Activated CD8-positive, alpha-beta T cell treated with anti-CD3 and anti-CD28 coated beads, Interleukin-2, amount 10 ng/mL, durations not matched to agents 7 days and 5 days (primary cell): ENCODE measurements around the gene PCCA. TPM values are rescaled to one million over a fixed set of nuclear protein-coding genes. Genes with fewer than 3 reads are reported as not detected.

Experiments used
- ATAC-seq: fragments of 150-1000 bp; cut with Tn5 transposase; one replicate; pipeline ENCODE4 v1.10.0; 2021; ENCODE audit warnings: moderate library complexity
- CTCF ChIA-PET: fragments of 350-600 bp; sonication (Branson Sonifier 250); formaldehyde crosslinking; loops from one replicate; lab custom pipeline; 2021; ENCODE audit warnings: antibody characterized with exemption; lab: Charles Lee
- POLR2A ChIA-PET: fragments of 350-600 bp; sonication (Branson Sonifier 250); formaldehyde crosslinking; loops from one replicate; lab custom pipeline; 2021; ENCODE audit warnings: antibody characterized with exemption; lab: Charles Lee
- DNase-seq: peaks from one replicate; pipeline ENCODE4 v3.0.0-alpha.2; 2020
- H3K27ac Mint-ChIP-seq: one replicate; pipeline ENCODE4 v1.8.0; 2021; ENCODE audit warnings: mild to moderate bottlenecking, mixed read lengths
- H3K27me3 Mint-ChIP-seq: one replicate; pipeline ENCODE4 v1.8.0; 2021; ENCODE audit warnings: low read depth, mixed read lengths
- H3K36me3 Mint-ChIP-seq: one replicate; pipeline ENCODE4 v1.8.0; 2021; ENCODE audit warnings: low read depth, mixed read lengths
- H3K4me1 Mint-ChIP-seq: one replicate; pipeline ENCODE4 v1.8.0; 2021; ENCODE audit warnings: low read depth, mixed read lengths
- H3K4me3 Mint-ChIP-seq: one replicate; pipeline ENCODE4 v1.8.0; 2021; ENCODE audit warnings: mild to moderate bottlenecking, mixed read lengths
- H3K9me3 Mint-ChIP-seq: one replicate; pipeline ENCODE4 v1.8.0; 2022; ENCODE audit warnings: mixed read lengths; ENCODE audit not compliant: insufficient read depth
- total RNA-seq, 2 experiments: library from RNA; stranded (reverse); gene quantifications; one replicate each; pipeline ENCODE4 v1.2.3, GENCODE V29; 2021

PCCA gene
- total RNA-seq, 2 experiments from 2014 or later, result 11.4 to 12.2 TPM

GRCh38 chr13:100470866-100471505, 382.1 kb downstream of the PCCA start:
- Mint-ChIP-seq H3K9me3 (no peaks in the 10 kb centered on the region), H3K27me3 (no peaks in the 10 kb centered on the region), H3K27ac (no peak overlapping the region), H3K4me3 (no peak overlapping the region), H3K4me1 (peaks cover 4% of the 10 kb centered on the region), H3K36me3 (no peaks in the 10 kb centered on the region)
- POLR2A ChIA-PET, result no interaction called here
- CTCF ChIA-PET, result interaction anchor here (2.0 kb wide), 1 partner anchor 13 kb away, joined by 6 read pairs; no protein-coding TSS in a partner anchor
- ATAC-seq, result no peak
- DNase-seq, result no peak

- H3K4me3 Mint-ChIP-seq, result no peak overlapping the region
- DNase-seq (no peak), ATAC-seq (no peak)
- H3K4me1 Mint-ChIP-seq, result peaks cover 4% of the 10 kb centered on the region
- no peaks in the 10 kb centered on the region for H3K36me3 Mint-ChIP-seq
- H3K9me3 Mint-ChIP-seq, result no peaks in the 10 kb centered on the region
- CTCF ChIA-PET, result no interaction called here
- H3K27me3 Mint-ChIP-seq, result no peaks in the 10 kb centered on the region
- no peak overlapping the region for H3K27ac Mint-ChIP-seq
- POLR2A ChIA-PET, result no interaction called here
Observed at GRCh38 chr13:100473087-100473486, 384.2 kb downstream of the PCCA start.

- Mint-ChIP-seq H3K4me3 (no peak overlapping the region), H3K27me3 (no peaks in the 10 kb centered on the region), H3K36me3 (no peaks in the 10 kb centered on the region), H3K27ac (no peak overlapping the region), H3K4me1 (peaks cover 4% of the 10 kb centered on the region), H3K9me3 (no peaks in the 10 kb centered on the region)
- CTCF ChIA-PET, result no interaction called here
- ATAC-seq (no peak), DNase-seq (no peak)
- POLR2A ChIA-PET, result no interaction called here
Observed at GRCh38 chr13:100473501-100474044, 384.7 kb downstream of the PCCA start.

- H3K36me3 Mint-ChIP-seq, result no peaks in the 10 kb centered on the region
- ChIA-PET CTCF (no interaction called here), POLR2A (no interaction called here)
- ATAC-seq (no peak), DNase-seq (no peak)
- peaks cover under 1% of the 10 kb centered on the region for H3K4me1 Mint-ChIP-seq
- H3K27me3 Mint-ChIP-seq, result no peaks in the 10 kb centered on the region
- H3K9me3 Mint-ChIP-seq, result no peaks in the 10 kb centered on the region
- H3K4me3 Mint-ChIP-seq, result no peak overlapping the region
- H3K27ac Mint-ChIP-seq, result no peak overlapping the region
Observed at GRCh38 chr13:100476963-100477362, 388.1 kb downstream of the PCCA start.

- Mint-ChIP-seq H3K27ac (no peak overlapping the region), H3K4me3 (no peak overlapping the region), H3K9me3 (no peaks in the 10 kb centered on the region), H3K36me3 (no peaks in the 10 kb centered on the region), H3K27me3 (no peaks in the 10 kb centered on the region), H3K4me1 (peaks cover 6% of the 10 kb centered on the region)
- ATAC-seq (no peak), DNase-seq (no peak)
- ChIA-PET CTCF (no interaction called here), POLR2A (no interaction called here)
Observed at GRCh38 chr13:100478107-100478809, 389.4 kb downstream of the PCCA start.

- ATAC-seq, result no peak
- CTCF ChIA-PET, result interaction anchor here (1.2 kb wide), 1 partner anchor 34 kb away, joined by 4 read pairs; no protein-coding TSS in a partner anchor
- POLR2A ChIA-PET, result no interaction called here
- Mint-ChIP-seq H3K36me3 (no peaks in the 10 kb centered on the region), H3K27ac (no peak overlapping the region), H3K9me3 (no peaks in the 10 kb centered on the region), H3K4me1 (peaks cover 29% of the 10 kb centered on the region), H3K4me3 (no peak overlapping the region), H3K27me3 (no peaks in the 10 kb centered on the region)
- no peak for DNase-seq
Observed at GRCh38 chr13:100480676-100481075, 391.8 kb downstream of the PCCA start.

GRCh38 chr13:100483139-100483538, 394.2 kb downstream of the PCCA start:
- Mint-ChIP-seq H3K27me3 (no peaks in the 10 kb centered on the region), H3K27ac (no peak overlapping the region), H3K4me3 (no peak overlapping the region), H3K36me3 (no peaks in the 10 kb centered on the region), H3K4me1 (peaks cover 31% of the 10 kb centered on the region), H3K9me3 (no peaks in the 10 kb centered on the region)
- ChIA-PET CTCF (interaction anchor here (2.5 kb wide), 1 partner anchor 12 kb away, joined by 6 read pairs; no protein-coding TSS in a partner anchor), POLR2A (interaction anchor here (0.6 kb wide), 1 partner anchor 1055 kb away, joined by 3 read pairs; no protein-coding TSS in a partner anchor)
- DNase-seq, result no peak
- ATAC-seq, result no peak

GRCh38 chr13:100483841-100484381, 395.0 kb downstream of the PCCA start:
- no peaks in the 10 kb centered on the region for H3K9me3 Mint-ChIP-seq
- H3K36me3 Mint-ChIP-seq, result no peaks in the 10 kb centered on the region
- H3K27ac Mint-ChIP-seq, result peak overlapping the region; percentile 78
- CTCF ChIA-PET, result interaction anchor here (2.5 kb wide), 1 partner anchor 13 kb away, joined by 6 read pairs; no protein-coding TSS in a partner anchor
- H3K4me1 Mint-ChIP-seq, result peaks cover 31% of the 10 kb centered on the region
- ATAC-seq (no peak), DNase-seq (no peak)
- POLR2A ChIA-PET, result no interaction called here
- no peak overlapping the region for H3K4me3 Mint-ChIP-seq
- no peaks in the 10 kb centered on the region for H3K27me3 Mint-ChIP-seq

GRCh38 chr13:100484702-100485101, 395.8 kb downstream of the PCCA start:
- CTCF ChIA-PET, result interaction anchor here (2.5 kb wide), 1 partner anchor 14 kb away, joined by 6 read pairs; no protein-coding TSS in a partner anchor

GRCh38 chr13:100485265-100485664, 396.4 kb downstream of the PCCA start:
- no peak for DNase-seq
- ATAC-seq, result no peak
- Mint-ChIP-seq H3K4me1 (peaks cover 31% of the 10 kb centered on the region), H3K9me3 (no peaks in the 10 kb centered on the region), H3K4me3 (no peak overlapping the region), H3K27me3 (no peaks in the 10 kb centered on the region), H3K36me3 (no peaks in the 10 kb centered on the region), H3K27ac (peak overlapping the region; percentile 78)
- ChIA-PET POLR2A (no interaction called here), CTCF (interaction anchor here (2.5 kb wide), 1 partner anchor 15 kb away, joined by 6 read pairs; no protein-coding TSS in a partner anchor)

More at GRCh38 chr13:100484702-100485101, 395.8 kb downstream of the PCCA start:
- Mint-ChIP-seq H3K9me3 (no peaks in the 10 kb centered on the region), H3K4me1 (peaks cover 31% of the 10 kb centered on the region), H3K27me3 (no peaks in the 10 kb centered on the region), H3K36me3 (no peaks in the 10 kb centered on the region), H3K4me3 (no peak overlapping the region), H3K27ac (peak overlapping the region; percentile 78)
- DNase-seq (no peak), ATAC-seq (peak; percentile 51)
- POLR2A ChIA-PET, result no interaction called here

- H3K4me1 Mint-ChIP-seq, result peaks cover 2% of the 10 kb centered on the region
- no peaks in the 10 kb centered on the region for H3K27me3 Mint-ChIP-seq
- CTCF ChIA-PET, result interaction anchor here (1.6 kb wide), 1 partner anchor 255 kb away, joined by 3 read pairs; no protein-coding TSS in a partner anchor
- no peaks in the 10 kb centered on the region for H3K36me3 Mint-ChIP-seq
- ATAC-seq (no peak), DNase-seq (no peak)
- H3K27ac Mint-ChIP-seq, result no peak overlapping the region
- H3K4me3 Mint-ChIP-seq, result no peak overlapping the region
- POLR2A ChIA-PET, result no interaction called here
- H3K9me3 Mint-ChIP-seq, result no peaks in the 10 kb centered on the region
Observed at GRCh38 chr13:100490692-100491091, 401.8 kb downstream of the PCCA start.
